OCI-LY3 (cell line): ENCODE results near the gene BRAT1.

Experiments
- H2AFZ ChIP-seq: fragments of 200-600, 300-600 bp; shearing (Covaris generic); 2 replicates; pipeline ENCODE4 v1.6.0; 2014; ENCODE audit warnings: antibody characterized with exemption, low read depth, low read length
- H3K27ac ChIP-seq: fragments of 200-600, 300-600 bp; sonication (generic); 2 replicates; pipeline ENCODE4 v1.5.1; 2014; ENCODE audit warnings: mild to moderate bottlenecking, low read length, moderate library complexity, mixed read lengths
- H3K27me3 ChIP-seq: fragments of 200-600, 300-600 bp; sonication (generic); 2 replicates; pipeline ENCODE4 v1.6.1; 2014; ENCODE audit warnings: low read depth, low read length, mixed read lengths
- H3K36me3 ChIP-seq: fragments of 200-600, 300-600 bp; sonication (generic); replicated peaks from 2 replicates; pipeline ENCODE3; 2014; ENCODE audit warnings: low read depth, low read length, mixed read lengths
- H3K4me1 ChIP-seq: fragments of 300-600, 200-600 bp; sonication (generic); 2 replicates; pipeline ENCODE4 v1.6.1; 2014; ENCODE audit warnings: low read length, mixed read lengths
- H3K4me2 ChIP-seq: fragments of 200-600, 300-600 bp; sonication (generic); 2 replicates; pipeline ENCODE4 v1.6.1; 2014; ENCODE audit warnings: low read length, mixed read lengths
- H3K4me3 ChIP-seq: fragments of 300-600, 200-600 bp; sonication (generic); 2 replicates; pipeline ENCODE4 v1.5.1; 2014; ENCODE audit warnings: antibody characterized with exemption, mild to moderate bottlenecking, low read length, moderate library complexity
- H3K79me2 ChIP-seq: fragments of 300-600, 200-600 bp; shearing (Covaris generic); 2 replicates; pipeline ENCODE4 v1.6.1; 2014; ENCODE audit warnings: mild to moderate bottlenecking, low read length, mixed read lengths
- H3K9ac ChIP-seq: fragments of 300-600, 200-600 bp; shearing (Covaris generic); 2 replicates; pipeline ENCODE4 v1.6.0; 2014; ENCODE audit warnings: mild to moderate bottlenecking, low read length, moderate library complexity
- H3K9me3 ChIP-seq: fragments of 200-600, 300-600 bp; shearing (Covaris generic); 2 replicates; pipeline ENCODE4 v1.6.1; 2014; ENCODE audit warnings: low read length, mixed read lengths; ENCODE audit not compliant: insufficient read depth
- H4K20me1 ChIP-seq: fragments of 200-600, 300-600 bp; sonication (generic); 2 replicates; pipeline ENCODE4 v1.6.1; 2016; ENCODE audit warnings: low read length, mixed read lengths; ENCODE audit not compliant: insufficient read depth
- CTCF ChIP-seq: fragments of 200-600, 300-600 bp; sonication (generic); IDR thresholded peaks from 2 replicates; pipeline ENCODE4 v1.5.1; 2014; ENCODE audit warnings: antibody characterized with exemption, low read length, low read depth
- EZH2phosphoT487 ChIP-seq: fragments of 200-600 bp; shearing (Covaris generic); IDR thresholded peaks from 2 replicates; pipeline ENCODE4 v1.6.1; 2018; ENCODE audit warnings: antibody characterized with exemption, mixed run types, low read depth

Gene BRAT1

DNA sequence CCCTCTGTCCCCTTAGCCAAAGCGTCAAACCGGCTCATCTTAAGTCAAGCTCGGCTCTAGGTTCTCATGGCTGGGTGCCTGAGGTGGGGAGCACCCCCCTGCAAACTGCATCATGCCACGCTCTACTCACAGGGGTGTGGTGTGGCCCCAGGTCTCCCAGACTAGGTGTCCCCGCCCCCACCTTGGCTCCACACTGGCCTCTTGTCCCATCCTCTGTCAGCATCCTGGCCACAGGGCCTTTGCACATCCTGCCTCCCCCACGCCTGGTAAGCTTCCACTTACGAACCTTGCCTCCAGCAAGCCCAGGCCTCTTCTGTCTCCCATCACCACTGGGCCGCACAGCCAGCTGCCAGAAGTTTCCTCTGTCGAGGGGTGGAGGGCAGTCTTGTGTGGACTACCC is 58.9 kb downstream of the BRAT1 start:
- H3K36me3 ChIP-seq = no peaks in the 10 kb centered on the region
- H3K79me2 ChIP-seq = no peaks in the 10 kb centered on the region
- H4K20me1 ChIP-seq = no peaks in the 10 kb centered on the region
- H3K9ac ChIP-seq = no peak overlapping the region
- H3K4me3 ChIP-seq = no peak overlapping the region
- no peak overlapping the region for H3K4me2 ChIP-seq
- H3K9me3 ChIP-seq = no peaks in the 10 kb centered on the region
- peaks cover 9% of the 10 kb centered on the region; the same call in 1 of the 2 replicates for H3K4me1 ChIP-seq
- H2AFZ ChIP-seq = no peak overlapping the region
- TF ChIP-seq CTCF = no peak
- no peak for TF ChIP-seq EZH2phosphoT487
- no peak overlapping the region for H3K27ac ChIP-seq
- H3K27me3 ChIP-seq = no peaks in the 10 kb centered on the region

GRCh38 chr7:2495418-2496299 is 59.7 kb downstream of the BRAT1 start:
- H3K79me2 ChIP-seq = no peaks in the 10 kb centered on the region
- no peak overlapping the region for H3K27ac ChIP-seq
- no peaks in the 10 kb centered on the region for H4K20me1 ChIP-seq
- no peak overlapping the region for H3K4me2 ChIP-seq
- H3K36me3 ChIP-seq = no peaks in the 10 kb centered on the region
- H2AFZ ChIP-seq = no peak overlapping the region
- no peaks in the 10 kb centered on the region for H3K27me3 ChIP-seq
- H3K9me3 ChIP-seq = no peaks in the 10 kb centered on the region
- no peak overlapping the region for H3K4me3 ChIP-seq
- peaks cover 9% of the 10 kb centered on the region; the same call in 1 of the 2 replicates for H3K4me1 ChIP-seq
- TF ChIP-seq CTCF (no peak), EZH2phosphoT487 (no peak)
- H3K9ac ChIP-seq = no peak overlapping the region

GRCh38 chr7:2494191-2495130 is 60.9 kb downstream of the BRAT1 start:
- no peaks in the 10 kb centered on the region for H4K20me1 ChIP-seq
- no peak overlapping the region for H3K9ac ChIP-seq
- peaks cover 9% of the 10 kb centered on the region; the same call in 1 of the 2 replicates for H3K4me1 ChIP-seq
- no peak overlapping the region for H3K27ac ChIP-seq
- H3K9me3 ChIP-seq = no peaks in the 10 kb centered on the region
- no peaks in the 10 kb centered on the region for H3K79me2 ChIP-seq
- no peaks in the 10 kb centered on the region for H3K27me3 ChIP-seq
- TF ChIP-seq EZH2phosphoT487 (no peak), CTCF (no peak)
- H3K4me2 ChIP-seq = no peak overlapping the region
- no peak overlapping the region for H2AFZ ChIP-seq
- no peaks in the 10 kb centered on the region for H3K36me3 ChIP-seq
- H3K4me3 ChIP-seq = no peak overlapping the region
